Loucy (cell line): ENCODE results near the gene FHOD1.

ENCODE experiments used
- H2AFZ ChIP-seq: fragments of 200-600 bp; sonication (generic); 2 replicates; pipeline ENCODE4 v1.6.0; 2016; ENCODE audit warnings: antibody characterized with exemption, mild to moderate bottlenecking, low read length, moderate library complexity
- H3F3A ChIP-seq: fragments of 200-600 bp; 2 replicates; pipeline ENCODE4 v1.6.0; 2016; ENCODE audit warnings: antibody characterized with exemption, low read depth, mild to moderate bottlenecking
- H3K27me3 ChIP-seq: fragments of 200-600 bp; sonication (generic); 2 replicates; pipeline ENCODE4 v1.6.1; 2014; ENCODE audit warnings: low read length, mild to moderate bottlenecking; ENCODE audit not compliant: insufficient read depth, poor library complexity, severe bottlenecking
- H3K36me3 ChIP-seq: fragments of 200-600 bp; sonication (generic); 2 replicates; pipeline ENCODE4 v1.6.1; 2016; ENCODE audit warnings: low read length; ENCODE audit not compliant: insufficient read depth
- H3K4me1 ChIP-seq: fragments of 200-600 bp; sonication (generic); 2 replicates; pipeline ENCODE4 v1.5.1; 2014; ENCODE audit warnings: low read length, mild to moderate bottlenecking; ENCODE audit not compliant: insufficient read depth, poor library complexity, severe bottlenecking
- H3K4me2 ChIP-seq: fragments of 200-600 bp; sonication (generic); 2 replicates; pipeline ENCODE4 v1.6.0; 2014; ENCODE audit warnings: antibody characterized with exemption, low read length, low read depth, mild to moderate bottlenecking; ENCODE audit not compliant: poor library complexity, severe bottlenecking
- H3K4me3 ChIP-seq: fragments of 200-600 bp; sonication (generic); 2 replicates; pipeline ENCODE4 v1.5.1; 2014; ENCODE audit warnings: low read length, mild to moderate bottlenecking, mixed read lengths; ENCODE audit not compliant: poor library complexity, severe bottlenecking
- H3K79me2 ChIP-seq: fragments of 200-600 bp; sonication (generic); 2 replicates; pipeline ENCODE4 v1.6.1; 2014; ENCODE audit warnings: low read length; ENCODE audit not compliant: insufficient read depth
- H3K9ac ChIP-seq: fragments of 200-600 bp; sonication (generic); 2 replicates; pipeline ENCODE4 v1.6.0; 2014; ENCODE audit warnings: mild to moderate bottlenecking, low read depth, low read length, moderate library complexity; ENCODE audit not compliant: poor library complexity, severe bottlenecking
- H3K9me2 ChIP-seq: fragments of 200-600 bp; sonication (generic); replicated peaks from 2 replicates; pipeline ENCODE4 v1.6.1; 2016; ENCODE audit warnings: low read depth, low read length, mixed read lengths
- H3K9me3 ChIP-seq: fragments of 200-600 bp; sonication (generic); 2 replicates; pipeline ENCODE4 v1.6.1; 2014; ENCODE audit warnings: mild to moderate bottlenecking, antibody characterized with exemption, low read length, low read depth; ENCODE audit not compliant: insufficient read depth
- H4K20me1 ChIP-seq: fragments of 200-600 bp; sonication (generic); 2 replicates; pipeline ENCODE4 v1.6.0; 2014; ENCODE audit warnings: antibody characterized with exemption, low read length, mild to moderate bottlenecking; ENCODE audit not compliant: insufficient read depth, poor library complexity, severe bottlenecking
- EZH2phosphoT487 ChIP-seq: fragments of 200-600 bp; IDR thresholded peaks from 2 replicates; pipeline ENCODE4 v1.6.1; 2018; ENCODE audit warnings: antibody characterized with exemption, mild to moderate bottlenecking, moderate library complexity, borderline replicate concordance
- TF ChIP-seq, protein P1 (sequence below): fragments of 200-600 bp; sonication (generic); conservative IDR thresholded peaks from 2 replicates; pipeline ENCODE4 v1.5.1; 2014; ENCODE audit warnings: mild to moderate bottlenecking, antibody characterized with exemption, low read length

Gene FHOD1

GRCh38 chr16:67211674-67212073, 35.6 kb downstream of the FHOD1 start:
- Histone ChIP-seq H3K9me2 (no peaks in the 10 kb centered on the region), H3K36me3 (no peaks in the 10 kb centered on the region), H3K9me3 (no peaks in the 10 kb centered on the region), H3K4me2 (no peak overlapping the region), H3K4me1 (peaks cover 8% of the 10 kb centered on the region), H4K20me1 (no peaks in the 10 kb centered on the region), H3F3A (no peaks in the 10 kb centered on the region), H2AFZ (no peak overlapping the region), H3K27me3 (no peaks in the 10 kb centered on the region), H3K4me3 (no peak overlapping the region), H3K9ac (no peak overlapping the region), H3K79me2 (no peaks in the 10 kb centered on the region)
- no peak for TF ChIP-seq EZH2phosphoT487
- TF ChIP-seq, protein P1, sequence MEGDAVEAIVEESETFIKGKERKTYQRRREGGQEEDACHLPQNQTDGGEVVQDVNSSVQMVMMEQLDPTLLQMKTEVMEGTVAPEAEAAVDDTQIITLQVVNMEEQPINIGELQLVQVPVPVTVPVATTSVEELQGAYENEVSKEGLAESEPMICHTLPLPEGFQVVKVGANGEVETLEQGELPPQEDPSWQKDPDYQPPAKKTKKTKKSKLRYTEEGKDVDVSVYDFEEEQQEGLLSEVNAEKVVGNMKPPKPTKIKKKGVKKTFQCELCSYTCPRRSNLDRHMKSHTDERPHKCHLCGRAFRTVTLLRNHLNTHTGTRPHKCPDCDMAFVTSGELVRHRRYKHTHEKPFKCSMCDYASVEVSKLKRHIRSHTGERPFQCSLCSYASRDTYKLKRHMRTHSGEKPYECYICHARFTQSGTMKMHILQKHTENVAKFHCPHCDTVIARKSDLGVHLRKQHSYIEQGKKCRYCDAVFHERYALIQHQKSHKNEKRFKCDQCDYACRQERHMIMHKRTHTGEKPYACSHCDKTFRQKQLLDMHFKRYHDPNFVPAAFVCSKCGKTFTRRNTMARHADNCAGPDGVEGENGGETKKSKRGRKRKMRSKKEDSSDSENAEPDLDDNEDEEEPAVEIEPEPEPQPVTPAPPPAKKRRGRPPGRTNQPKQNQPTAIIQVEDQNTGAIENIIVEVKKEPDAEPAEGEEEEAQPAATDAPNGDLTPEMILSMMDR, result no peak

- Histone ChIP-seq H3K9ac (no peak overlapping the region), H3K4me3 (no peak overlapping the region), H3K36me3 (no peaks in the 10 kb centered on the region), H3K4me2 (no peak overlapping the region), H4K20me1 (no peaks in the 10 kb centered on the region), H3K79me2 (no peaks in the 10 kb centered on the region), H3F3A (no peaks in the 10 kb centered on the region), H3K9me3 (no peaks in the 10 kb centered on the region), H3K27me3 (no peaks in the 10 kb centered on the region), H3K4me1 (peaks cover 4% of the 10 kb centered on the region), H3K9me2 (no peaks in the 10 kb centered on the region), H2AFZ (no peak overlapping the region)
- TF ChIP-seq, protein P1, result no peak
- no peak for TF ChIP-seq EZH2phosphoT487
These were observed 37.0 kb downstream of the FHOD1 start for GRCh38 chr16:67210069-67210937.

GRCh38 chr16:67209565-67209964, 37.7 kb downstream of the FHOD1 start:
- H3K4me3 ChIP-seq, result no peak overlapping the region
- H3K36me3 ChIP-seq, result no peaks in the 10 kb centered on the region
- H3K4me1 ChIP-seq, result peaks cover 4% of the 10 kb centered on the region
- no peaks in the 10 kb centered on the region for H3K27me3 ChIP-seq
- no peaks in the 10 kb centered on the region for H4K20me1 ChIP-seq
- H3K79me2 ChIP-seq, result no peaks in the 10 kb centered on the region
- no peaks in the 10 kb centered on the region for H3F3A ChIP-seq
- no peak overlapping the region for H2AFZ ChIP-seq
- H3K9me2 ChIP-seq, result no peaks in the 10 kb centered on the region
- H3K4me2 ChIP-seq, result no peak overlapping the region
- no peak overlapping the region for H3K9ac ChIP-seq
- TF ChIP-seq EZH2phosphoT487, result no peak
- TF ChIP-seq, protein P1, result no peak
- H3K9me3 ChIP-seq, result no peaks in the 10 kb centered on the region
